ENCODE measurements around the gene DNAH1.
"Not testable (repeated sequence)": the region's sequence is repeated elsewhere in the genome, so short reads cannot be mapped to it uniquely, and the experiment has no call there.

GRCh38 chr3:52284051-52284450, 32.1 kb upstream of the DNAH1 start:
- not testable (repeated sequence) for TF ChIP-seq CTCF, POLR2A, POLR2AphosphoS5 (IDR thresholded peaks at IDR 0.05)
